HG03575 (cell line): ENCODE data around the gene NRL.

Experiments
- ATAC-seq: cut with Tn5 transposase; IDR thresholded peaks from one replicate; pipeline ENCODE4 v1.9.1; 2021; ENCODE audit not compliant: unreplicated experiment, insufficient number of reproducible peaks, low FRiP score; ENCODE audit errors: extremely low read depth

Gene NRL

GRCh38 chr14:24114532-24115421 lies at the start of gene NRL, which contains the start of gene DCAF11:
Gene NRL, minus strand, starts transcription at chr14:24114949. Its CDS starts 32,101 bp downstream, at chr14:24082848.
Gene DCAF11, plus strand, starts transcription at chr14:24114777. Its CDS starts 818 bp downstream, at chr14:24115595.
- peak; percentile 52 for ATAC-seq

- ATAC-seq: no peak
Observed at GRCh38 chr14:24162093-24162492, 47.3 kb upstream of the NRL start.

GRCh38 chr14:24160850-24161804 lies 46.4 kb upstream of the NRL start, which contains the start of gene IRF9:
Gene IRF9, plus strand, starts transcription at chr14:24161265. Its CDS starts 880 bp downstream, at chr14:24162145.
- ATAC-seq: peak; percentile 60

- ATAC-seq: no peak
Observed at GRCh38 chr14:24160499-24160849, 45.7 kb upstream of the NRL start.

- no peak for ATAC-seq
Observed at GRCh38 chr14:24159777-24160498, 45.2 kb upstream of the NRL start.

- no peak for ATAC-seq
Observed at GRCh38 chr14:24157331-24157730, 42.6 kb upstream of the NRL start.

- ATAC-seq: no peak
Observed at GRCh38 chr14:24156840-24157239, 42.1 kb upstream of the NRL start.

GRCh38 chr14:24155100-24155499 lies 40.4 kb upstream of the NRL start:
- ATAC-seq: no peak

GRCh38 chr14:24151404-24152080 lies 36.8 kb upstream of the NRL start:
- no peak for ATAC-seq

GRCh38 chr14:24150993-24151392 lies 36.2 kb upstream of the NRL start:
- ATAC-seq: no peak

GRCh38 chr14:24150567-24150966 lies 35.8 kb upstream of the NRL start:
- no peak for ATAC-seq

GRCh38 chr14:24150061-24150460 lies 35.3 kb upstream of the NRL start:
- no peak for ATAC-seq

- no peak for ATAC-seq
Observed at GRCh38 chr14:24149302-24149969, 34.7 kb upstream of the NRL start.

GRCh38 chr14:24147761-24148428 lies 33.1 kb upstream of the NRL start:
- ATAC-seq: no peak

- ATAC-seq: peak; percentile 67
Observed at GRCh38 chr14:24146978-24147760, 32.4 kb upstream of the NRL start, which contains the start of gene RNF31. Gene RNF31, plus strand, starts transcription at chr14:24147498. Its CDS starts 201 bp downstream, at chr14:24147699.

GRCh38 chr14:24146453-24146977 lies 31.8 kb upstream of the NRL start, which contains the start of gene PSME2:
Gene PSME2, minus strand, starts transcription at chr14:24146610. Its CDS starts 29 bp downstream, at chr14:24146581.
- peak; percentile 31 for ATAC-seq
